HG02759 (cell line): Measurements from ENCODE around the gene TMEM266.

ENCODE experiments used
- ATAC-seq: cut with Tn5 transposase; IDR thresholded peaks from one replicate; pipeline ENCODE4 v1.9.1; 2021; ENCODE audit warnings: mild to moderate bottlenecking, moderate library complexity; ENCODE audit not compliant: unreplicated experiment

The TMEM266 gene

DNA sequence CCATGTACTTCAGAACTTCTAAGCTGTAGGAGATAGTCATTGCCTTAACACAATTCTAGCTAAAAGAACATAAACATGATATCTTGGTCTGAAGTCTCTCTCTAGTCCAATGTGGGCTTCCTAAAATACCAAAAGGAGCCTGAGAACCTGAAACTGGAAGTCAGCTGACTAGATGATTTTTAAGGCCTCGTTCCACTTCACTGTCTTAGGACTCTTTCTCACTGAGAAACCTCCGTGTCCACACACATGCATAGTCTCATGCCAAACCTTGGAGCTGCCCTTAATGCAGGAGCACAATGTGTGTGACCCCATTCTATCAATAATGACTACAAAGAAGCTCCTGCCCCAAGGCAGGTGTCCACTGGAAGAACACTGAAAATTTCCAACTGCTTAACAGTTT is 163.7 kb downstream of the TMEM266 start:
- ATAC-seq, result no peak

DNA sequence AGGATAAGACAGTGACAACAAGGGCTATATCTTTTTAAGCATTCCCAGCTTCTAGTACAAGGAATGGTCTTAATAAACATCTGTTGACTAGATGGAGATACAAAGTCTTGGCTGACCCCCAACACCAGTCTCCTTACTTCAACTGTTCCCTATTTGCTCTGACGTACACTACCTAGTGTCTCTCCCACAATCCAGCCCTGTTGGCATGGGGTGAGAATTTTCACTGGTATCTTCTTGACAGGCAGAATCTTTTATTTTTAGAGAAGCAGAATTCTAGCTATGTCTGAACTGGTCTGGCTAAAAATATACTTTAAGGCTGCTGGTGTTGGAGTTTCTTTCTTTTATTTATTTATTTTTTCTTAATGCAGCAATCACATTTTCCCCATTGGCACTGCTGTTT is 169.5 kb downstream of the TMEM266 start:
- ATAC-seq, result no peak

GRCh38 chr15:76233921-76234320 is 174.1 kb downstream of the TMEM266 start:
- ATAC-seq, result no peak

- no peak for ATAC-seq
Measured at GRCh38 chr15:76234337-76234889, 174.6 kb downstream of the TMEM266 start.

DNA sequence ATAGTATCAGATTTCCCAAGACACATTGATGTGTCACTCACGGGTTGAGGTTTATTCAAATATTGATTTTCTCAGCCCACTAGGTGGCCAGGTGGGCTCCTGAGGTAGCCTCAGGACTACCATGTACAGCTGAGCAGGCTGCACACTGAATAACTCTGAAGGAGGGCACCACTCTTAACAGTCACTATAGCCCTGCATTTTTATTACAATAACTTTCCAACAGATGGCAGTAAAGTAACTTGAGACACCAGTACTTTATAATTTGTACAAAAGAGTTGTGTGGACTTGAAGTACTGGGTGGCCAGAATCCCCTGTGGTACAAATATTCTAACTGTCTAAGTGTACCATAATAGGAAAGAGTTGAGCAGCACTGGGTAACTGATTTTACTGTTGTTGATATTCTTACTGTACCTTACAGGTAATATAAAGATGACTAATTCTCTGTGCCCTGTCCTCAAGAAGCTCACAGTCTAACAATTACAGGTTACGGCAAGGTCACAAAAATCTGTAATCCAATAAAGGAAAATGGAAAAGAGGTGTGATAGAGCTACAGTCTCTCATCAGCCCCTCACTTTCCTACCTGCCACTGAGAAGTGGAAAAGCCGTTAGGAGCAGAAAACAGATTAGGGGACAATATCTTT is 175.5 kb downstream of the TMEM266 start:
- ATAC-seq, result no peak

- ATAC-seq, result no peak
Measured at GRCh38 chr15:76236350-76236749, 176.6 kb downstream of the TMEM266 start.

DNA sequence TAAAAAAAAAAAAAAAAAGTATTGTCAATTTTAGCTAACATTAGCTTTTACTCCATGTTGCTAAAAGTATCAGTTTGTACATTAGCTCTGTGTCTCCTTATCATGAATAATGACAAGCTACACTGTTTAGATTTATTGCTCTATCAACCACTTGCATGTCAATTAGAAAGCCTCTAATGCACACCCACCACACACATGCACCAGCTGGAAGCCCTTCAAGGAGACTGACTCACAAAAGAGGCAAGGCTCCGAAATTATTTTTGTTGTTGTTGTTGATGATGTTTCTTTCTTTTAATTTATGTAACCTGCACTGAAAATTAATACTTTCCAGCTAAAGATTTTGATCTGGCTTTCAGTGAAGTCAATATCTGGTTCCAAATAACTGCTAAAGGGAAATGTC is 180.0 kb downstream of the TMEM266 start:
- no peak for ATAC-seq

DNA sequence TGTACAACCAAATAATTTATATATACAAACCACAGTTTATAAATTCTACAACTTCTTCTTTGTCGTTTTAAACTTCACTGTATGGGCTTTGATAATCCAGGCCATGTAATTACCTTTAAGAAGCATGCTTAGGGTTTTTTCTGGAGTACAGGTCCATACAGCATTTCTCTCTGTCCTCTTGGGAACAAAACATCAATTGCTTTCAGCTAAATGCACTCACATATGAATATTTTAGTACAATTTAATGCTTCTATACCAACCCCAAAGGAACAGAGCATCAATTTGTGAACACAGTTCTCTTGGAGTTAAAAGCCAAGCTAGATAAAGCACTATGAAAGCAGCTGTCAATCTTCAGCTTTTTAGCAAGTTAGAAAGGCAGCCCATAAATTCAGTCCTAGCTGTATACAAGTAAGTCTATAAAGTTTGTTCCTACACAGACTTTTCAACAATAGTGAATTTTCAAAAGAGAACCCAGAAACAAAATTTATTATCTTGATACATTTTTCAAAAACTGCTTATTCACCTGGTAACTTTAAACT is 185.4 kb downstream of the TMEM266 start:
- no peak for ATAC-seq

GRCh38 chr15:76251717-76252116 is 191.9 kb downstream of the TMEM266 start:
- no peak for ATAC-seq

DNA sequence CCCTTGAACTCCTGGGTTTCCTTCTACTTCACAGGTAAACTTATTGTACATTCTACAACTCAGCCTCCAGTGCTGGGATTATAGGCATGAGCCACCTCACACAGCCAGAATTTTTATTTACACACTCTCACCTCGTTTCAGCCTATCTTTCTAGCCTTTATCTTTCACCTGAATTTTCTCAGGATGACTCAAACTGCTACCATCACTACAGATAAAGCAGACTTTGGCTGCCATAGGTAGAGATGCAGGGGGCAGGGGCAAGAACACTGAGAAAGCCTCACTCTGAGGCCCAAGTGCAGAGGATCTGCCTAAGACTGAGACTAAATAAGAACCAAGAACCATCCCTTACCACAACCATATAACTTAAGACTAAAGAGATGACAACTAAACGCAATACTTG is 192.5 kb downstream of the TMEM266 start:
- no peak for ATAC-seq

DNA sequence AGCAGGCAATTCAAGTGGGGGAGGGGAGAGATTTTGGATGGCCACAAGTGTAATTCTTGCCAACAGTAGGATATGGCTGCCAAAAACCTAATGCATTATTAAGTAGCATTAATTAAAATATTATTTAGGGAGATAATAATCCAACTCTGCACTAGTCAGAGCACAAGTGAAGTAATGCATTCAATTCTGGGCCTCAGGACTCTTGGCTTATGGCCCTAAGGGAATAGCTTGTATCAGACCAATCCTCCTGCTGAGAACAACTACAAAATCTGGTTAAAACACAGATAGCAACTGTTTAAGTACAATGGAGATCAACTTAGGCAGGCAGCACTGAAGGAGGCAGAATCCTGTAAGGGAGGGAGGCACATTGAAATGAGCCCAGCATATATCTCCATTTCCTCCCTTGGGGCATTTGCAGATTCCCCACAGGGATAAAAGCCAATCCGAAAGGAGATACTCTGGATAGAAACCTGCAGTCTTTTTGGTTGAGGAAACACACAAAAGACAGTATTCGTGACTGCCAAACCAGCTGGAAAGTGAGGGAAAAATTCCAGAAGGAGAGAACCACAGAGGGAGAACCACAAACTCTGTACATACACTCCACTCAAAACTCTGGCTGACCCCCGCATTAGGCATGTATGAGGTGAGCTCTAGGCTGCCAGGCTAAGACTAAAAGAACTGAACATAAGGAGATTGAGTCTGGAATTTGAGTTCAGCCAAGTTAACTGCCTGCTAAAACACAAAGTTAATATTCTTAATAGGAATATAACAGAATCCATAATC is 194.1 kb downstream of the TMEM266 start:
- no peak for ATAC-seq
